Measurements from ENCODE around the gene APOO.

- no peak for TF ChIP-seq CTCF (IDR thresholded peaks at IDR 0.05)
- TF ChIP-seq POLR2A (IDR thresholded peaks at IDR 0.05) = no peak
Measured at GRCh38 chrX:23822397-23822796, 85.3 kb downstream of the APOO start.

Data from upper lobe of left lung (tissue), 4 donors.